Stimulated activated CD8-positive, alpha-beta memory T cell treated with anti-CD3 and anti-CD28 coated beads, Interleukin-12 subunit alpha, Interleukin-12 subunit beta, amount 100 ng/mL, for 24 hours (primary cell): ENCODE data around the gene PMM2.
"Not testable (repeated sequence)": the region's sequence is repeated elsewhere in the genome, so short reads cannot be mapped to it uniquely, and the experiment has no call there.

Experiments used
- DNase-seq: peaks from one replicate; pipeline ENCODE4 v3.0.0-alpha.2; 2020; ENCODE audit errors: extremely low read depth

PMM2 gene

GRCh38 chr16:8818504-8819270 lies 21.0 kb downstream of the PMM2 start:
- DNase-seq, result no peak

DNA sequence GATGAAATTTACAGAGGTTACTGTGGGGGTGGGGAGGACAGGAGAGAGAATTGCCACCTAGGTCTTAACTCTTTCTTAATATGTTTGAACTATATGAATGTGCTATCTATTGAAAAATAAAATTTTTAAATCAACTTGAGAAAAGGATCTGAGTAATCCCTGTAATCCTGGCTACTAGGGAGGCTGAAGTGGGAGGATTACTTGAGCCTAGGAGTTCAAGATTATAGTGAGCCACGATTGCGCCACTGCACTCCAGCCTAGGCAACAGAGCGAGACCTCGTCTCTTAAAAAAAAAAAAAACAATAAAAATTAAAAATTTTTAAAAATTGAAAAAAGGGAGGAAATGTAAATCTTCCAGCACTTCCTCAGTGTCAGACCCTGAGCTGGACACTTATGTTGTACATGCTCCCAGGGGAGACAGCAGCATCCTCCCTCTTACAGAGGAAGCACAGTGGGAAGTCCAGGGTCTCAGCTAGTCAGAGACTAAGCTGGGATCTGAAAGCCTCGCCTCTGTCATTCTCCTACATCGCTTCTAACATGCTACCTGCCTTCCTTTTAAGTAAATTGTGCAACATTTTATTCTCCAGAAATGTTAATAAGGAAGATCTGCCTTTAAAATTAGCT lies 21.9 kb downstream of the PMM2 start:
- DNase-seq, result no peak

DNA sequence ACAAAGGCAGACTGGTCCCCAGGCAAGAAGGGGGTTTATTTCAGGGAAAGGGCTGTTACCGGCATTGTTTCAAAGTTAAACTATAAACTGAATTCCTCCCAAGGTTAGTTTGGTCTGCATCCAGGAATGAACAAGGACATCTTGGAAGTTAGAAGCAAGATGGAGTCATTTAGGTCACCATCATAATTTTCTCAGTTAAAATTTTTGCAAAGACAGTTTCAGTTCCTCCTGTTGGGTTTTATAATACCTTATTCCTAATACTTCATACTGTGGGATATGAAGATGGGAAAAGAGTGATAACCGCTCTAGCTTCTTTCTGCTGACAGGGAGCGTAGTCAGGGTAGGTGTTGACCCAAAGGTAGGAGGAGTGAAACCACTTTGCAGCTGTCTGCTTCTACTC lies 24.8 kb downstream of the PMM2 start:
- no peak for DNase-seq

- DNase-seq, result no peak
Observed at GRCh38 chr16:8826278-8826879, 28.7 kb downstream of the PMM2 start.

- DNase-seq, result no peak
Observed at GRCh38 chr16:8828541-8829165, 31.0 kb downstream of the PMM2 start.

DNA sequence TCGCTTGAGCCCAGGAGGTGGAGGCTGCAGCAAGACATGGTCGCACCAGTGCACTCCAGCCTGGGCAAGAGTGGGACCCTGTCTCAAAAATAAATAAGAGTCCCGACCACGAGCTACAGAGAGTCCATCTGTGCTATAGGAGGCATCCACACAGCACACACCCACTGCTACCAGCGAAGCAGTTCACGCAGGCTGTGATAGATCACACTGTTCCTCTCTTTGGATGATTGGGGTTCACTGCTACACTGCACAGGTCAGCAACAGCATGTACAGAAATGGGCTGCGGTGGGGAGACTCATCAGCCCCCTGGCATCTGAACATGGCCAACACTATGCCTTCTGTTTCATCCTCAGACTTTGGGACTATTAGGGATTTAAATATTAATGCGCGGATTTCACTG lies 33.8 kb downstream of the PMM2 start:
- DNase-seq, result no peak

- DNase-seq, result no peak
Observed at GRCh38 chr16:8831871-8832716, 34.5 kb downstream of the PMM2 start.

DNA sequence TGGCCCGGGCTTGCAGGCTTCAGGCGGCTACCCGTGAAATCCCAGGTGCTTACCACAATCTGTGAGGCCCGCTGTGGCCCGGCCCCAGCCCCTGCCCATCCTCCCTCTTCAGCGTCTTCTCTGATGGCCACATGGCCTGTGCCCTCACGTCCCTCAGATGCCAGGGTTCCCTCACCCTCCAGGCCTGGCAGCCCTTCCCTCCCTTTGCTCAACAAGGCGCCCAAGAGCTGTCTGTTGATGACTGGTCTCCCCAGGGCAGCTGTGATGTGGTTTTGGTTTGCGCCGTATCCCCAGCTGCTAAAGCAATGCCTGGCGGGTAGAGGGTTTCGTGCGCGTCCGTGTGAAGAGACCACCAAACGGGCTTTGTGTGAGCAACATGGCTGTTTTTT lies 35.1 kb downstream of the PMM2 start:
- DNase-seq, result no peak

DNA sequence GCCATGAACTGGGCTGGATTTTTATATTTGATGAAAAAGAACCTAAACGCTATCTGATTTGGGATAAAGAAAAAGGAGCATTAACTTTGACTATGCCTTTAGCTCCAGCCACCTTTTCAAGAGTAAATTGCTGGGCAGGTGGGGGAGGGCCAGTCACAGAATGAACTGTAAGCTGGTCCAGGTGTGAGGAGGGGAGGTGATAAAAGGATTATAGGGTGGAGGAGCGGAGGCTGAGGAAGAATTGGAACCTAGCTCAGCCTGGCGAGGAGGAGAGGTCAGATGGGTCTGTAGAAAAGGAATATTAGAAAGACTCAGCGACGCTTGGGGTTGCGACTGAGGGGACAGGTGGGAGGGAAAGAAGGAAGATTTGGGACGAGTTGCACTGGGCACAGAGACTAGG lies 39.2 kb downstream of the PMM2 start:
- not testable (repeated sequence) for DNase-seq

DNA sequence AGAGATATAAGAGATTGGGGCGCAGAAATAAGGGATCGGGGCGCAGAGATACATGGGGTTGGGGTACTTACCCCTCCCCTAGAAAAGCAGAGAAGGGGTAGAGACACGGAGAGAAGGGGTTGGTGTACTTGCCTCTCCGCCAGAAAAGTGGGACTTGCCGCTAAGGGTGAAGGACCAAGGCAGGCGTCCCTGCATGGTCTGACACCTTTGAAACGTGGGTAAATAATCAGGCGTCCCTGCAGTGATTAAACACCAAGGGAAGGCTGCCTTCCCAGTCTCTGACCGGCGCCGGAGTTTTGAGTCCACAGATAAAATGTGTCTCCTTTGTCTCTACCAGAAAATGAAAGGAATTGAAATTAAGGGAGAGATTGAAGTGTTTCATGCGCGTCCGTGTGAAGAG lies 40.0 kb downstream of the PMM2 start:
- DNase-seq, result not testable (repeated sequence)

- not testable (repeated sequence) for DNase-seq
Observed at GRCh38 chr16:8842016-8842415, 44.4 kb downstream of the PMM2 start.

DNA sequence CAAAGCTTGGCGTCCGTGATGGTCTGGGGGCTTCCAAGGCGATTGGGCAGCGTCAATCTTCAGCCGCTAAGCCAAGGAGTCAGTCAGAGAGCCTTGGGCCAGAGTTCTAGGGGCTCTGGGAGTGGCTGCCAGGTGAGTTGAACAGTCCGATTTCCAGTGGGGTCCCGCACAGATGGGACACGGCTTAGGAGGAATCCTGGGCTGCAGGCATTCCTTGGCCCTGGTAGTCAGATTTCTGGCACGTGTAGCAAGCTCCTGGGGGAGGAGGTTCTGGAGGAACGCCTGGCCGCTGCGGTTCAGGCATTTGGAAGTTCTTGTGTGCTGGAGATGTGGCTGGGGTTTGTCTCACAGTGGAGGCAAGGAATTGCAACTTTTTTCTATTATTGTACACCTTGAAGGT lies 45.7 kb downstream of the PMM2 start:
- DNase-seq, result not testable (repeated sequence)

- DNase-seq, result no peak
Observed at GRCh38 chr16:8845699-8846298, 48.2 kb downstream of the PMM2 start.

DNA sequence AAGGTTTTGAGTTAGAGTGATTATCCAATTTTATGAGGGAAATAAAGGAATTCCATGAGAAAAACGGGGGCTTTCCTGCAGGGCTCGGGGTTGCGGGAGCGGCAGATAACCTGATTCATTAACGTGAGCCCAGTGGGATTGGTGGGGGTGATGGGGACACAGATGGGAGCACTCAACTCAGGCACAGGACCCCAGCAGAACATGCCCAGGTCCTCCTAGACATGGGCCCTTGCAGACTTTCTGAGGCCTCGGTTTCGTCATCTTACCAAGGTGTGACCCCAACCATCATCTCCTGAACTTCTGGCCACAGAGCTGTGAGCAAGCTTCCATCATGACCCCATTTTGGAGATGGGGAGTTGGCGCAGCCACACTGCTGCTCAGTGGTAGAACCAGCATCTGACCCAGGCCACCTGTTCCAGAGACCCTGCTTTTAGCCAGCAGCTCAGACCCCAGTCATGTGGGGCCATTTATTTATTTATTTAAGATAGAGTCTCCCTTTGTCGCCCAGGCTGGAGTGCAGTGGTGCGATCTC lies 48.8 kb downstream of the PMM2 start:
- no peak for DNase-seq

GRCh38 chr16:8847145-8847544 lies 49.5 kb downstream of the PMM2 start:
- no peak for DNase-seq

DNA sequence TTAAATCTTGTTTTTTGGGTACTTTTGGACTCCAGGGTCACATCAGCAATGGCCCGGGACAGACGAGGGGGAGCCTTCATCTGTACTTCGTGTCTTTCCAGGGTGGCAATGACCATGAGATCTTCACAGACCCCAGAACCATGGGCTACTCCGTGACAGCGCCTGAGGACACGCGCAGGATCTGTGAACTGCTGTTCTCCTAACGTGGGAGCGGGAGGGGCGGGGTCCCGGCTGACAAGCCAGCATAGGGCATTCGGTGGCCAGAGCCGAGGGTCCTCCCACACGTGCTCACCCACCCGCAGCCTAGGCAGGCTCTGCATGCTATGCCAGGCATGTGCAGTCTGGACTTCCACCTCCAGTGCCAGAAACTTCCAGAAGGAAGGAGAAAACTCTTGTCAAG lies 50.0 kb downstream of the PMM2 start:
- no peak for DNase-seq

DNA sequence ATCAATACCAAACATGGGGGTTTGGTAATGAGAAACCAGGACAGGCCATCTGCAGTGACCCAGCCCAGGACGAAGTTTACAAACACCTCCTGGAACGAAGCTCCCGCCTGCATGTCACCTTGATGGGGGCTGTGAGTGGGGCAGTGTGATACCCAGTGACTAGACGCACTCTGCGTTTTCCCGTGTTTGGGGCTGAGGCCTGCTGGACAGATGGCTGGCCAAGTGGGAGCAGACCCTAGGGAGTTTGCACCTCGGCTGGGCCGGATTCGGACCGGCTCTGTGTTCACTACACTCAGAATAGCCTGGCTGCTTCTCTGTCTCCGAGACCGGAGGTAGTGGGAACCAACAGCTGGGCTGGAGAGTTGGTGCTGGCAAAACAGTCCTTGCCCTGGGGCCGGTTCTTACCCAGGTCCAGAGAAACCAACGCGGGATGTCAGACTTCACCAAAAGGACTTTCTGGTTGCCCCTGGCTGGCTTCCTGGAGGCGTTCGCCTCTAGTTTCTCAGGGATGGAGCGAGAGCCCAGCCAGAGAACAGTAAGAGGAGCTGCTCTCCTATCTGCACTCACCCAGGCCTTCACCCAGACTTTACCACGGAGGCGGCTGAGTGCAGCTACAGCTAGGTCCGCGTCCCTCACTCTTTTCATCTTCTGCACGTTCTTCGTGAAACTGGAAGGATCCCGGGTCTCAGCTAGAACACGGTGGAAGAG lies 50.7 kb downstream of the PMM2 start:
- no peak for DNase-seq

GRCh38 chr16:8848939-8849391 lies 51.3 kb downstream of the PMM2 start:
- no peak for DNase-seq

GRCh38 chr16:8849411-8850011 lies 51.9 kb downstream of the PMM2 start:
- DNase-seq, result no peak

DNA sequence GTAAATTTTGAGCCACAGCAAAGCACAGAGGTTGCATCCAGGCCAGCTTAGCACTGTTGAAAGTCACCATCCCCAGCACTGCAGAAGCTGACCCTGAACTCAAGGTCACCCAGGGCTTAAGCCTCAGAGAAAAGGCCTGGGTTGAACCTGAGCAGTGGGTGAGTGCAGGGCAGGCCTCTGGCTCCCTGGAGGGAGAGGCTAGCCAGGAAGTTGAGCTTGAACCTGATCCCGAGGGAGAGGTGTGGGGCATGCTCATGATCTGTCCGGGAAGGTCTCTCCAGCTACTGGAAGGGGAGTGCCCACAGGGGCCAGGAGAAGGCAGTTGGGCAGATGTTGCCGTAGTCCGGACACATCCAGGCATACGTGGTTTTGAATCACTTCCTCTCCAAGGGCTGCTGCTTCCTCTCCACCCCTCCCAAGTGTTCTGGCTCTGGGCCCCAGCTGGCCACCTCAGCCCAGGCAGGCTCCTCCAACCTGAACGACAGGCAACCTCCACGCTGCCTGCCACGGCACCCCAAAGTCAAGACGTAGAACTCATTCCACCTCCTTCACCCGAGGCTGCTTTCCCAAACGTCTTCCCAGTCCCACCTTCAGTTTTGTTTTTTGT lies 52.7 kb downstream of the PMM2 start:
- no peak for DNase-seq
